Endothelial cell of umbilical vein (primary cell): Measurements from ENCODE around the gene OR52L1.

ENCODE experiments used
- CTCF ChIP-seq, 2 donors: IDR thresholded peaks; 1 replicate in 1 of 2; 2 replicates in 1 of 2; pipeline ENCODE4 v1.5.1; 2011; ENCODE audit warnings: low read length in 2 of 2, mild to moderate bottlenecking in 2 of 2, moderate library complexity in 2 of 2, control low read depth in 1 of 2, inconsistent platforms in 1 of 2, low read depth in 1 of 2; ENCODE audit not compliant: insufficient read depth in 1 of 2; ENCODE audit errors: extremely low read depth in 1 of 2
- EZH2 ChIP-seq: IDR thresholded peaks from 2 replicates; pipeline ENCODE4 v1.6.1; 2012; ENCODE audit warnings: borderline replicate concordance, low read depth, mild to moderate bottlenecking, moderate library complexity, low read length, inconsistent platforms; ENCODE audit not compliant: severe bottlenecking
- FOS ChIP-seq: IDR thresholded peaks from 2 replicates; pipeline ENCODE4 v1.6.1; 2011; ENCODE audit warnings: mild to moderate bottlenecking, low read length, moderate library complexity, borderline replicate concordance; ENCODE audit not compliant: insufficient read depth
- GATA2 ChIP-seq: IDR thresholded peaks from 2 replicates; pipeline ENCODE4 v1.7.0; 2011; ENCODE audit warnings: low read depth, mild to moderate bottlenecking, moderate library complexity, mixed read lengths, low read length; ENCODE audit not compliant: insufficient read length, insufficient read depth
- JUN ChIP-seq: IDR thresholded peaks from 2 replicates; pipeline ENCODE4 v1.6.1; 2011; ENCODE audit warnings: borderline replicate concordance, low read depth; ENCODE audit not compliant: insufficient read length, insufficient read depth
- MAX ChIP-seq: IDR thresholded peaks from 2 replicates; pipeline ENCODE4 v1.6.1; 2011; ENCODE audit not compliant: insufficient read depth, insufficient read length
- MYC ChIP-seq: IDR thresholded peaks from one replicate; pipeline ENCODE4 v1.6.1; 2011; ENCODE audit warnings: mild to moderate bottlenecking, low read depth, low read length
- POLR2A ChIP-seq: IDR thresholded peaks from 2 replicates; pipeline ENCODE4 v1.6.1; 2012; ENCODE audit warnings: low read depth, mild to moderate bottlenecking, control low read depth, low read length
- POLR2AphosphoS5 ChIP-seq: IDR thresholded peaks from 2 replicates; pipeline ENCODE4 v1.6.1; 2012; ENCODE audit warnings: low read depth, mild to moderate bottlenecking, control low read depth, low read length, moderate library complexity; ENCODE audit not compliant: insufficient read depth

- TF ChIP-seq CTCF (IDR thresholded peaks at IDR 0.05; ENCODE audit: extremely low read depth in 1 of 2, insufficient read depth in 1 of 2, low read depth in 1 of 2, low read length in 2 of 2) (no peak), POLR2A (no peak), MAX (no peak), EZH2 (no peak), POLR2AphosphoS5 (no peak), MYC (no peak), JUN (no peak), FOS (no peak), GATA2 (no peak)
Observed at GRCh38 chr11:6006846-6007245, 20.1 kb upstream of the OR52L1 start, which contains the start of gene OR56A4.
